Measurements from ENCODE around the gene ZFP42. TPM values are rescaled to one million over a fixed set of nuclear protein-coding genes. Genes with fewer than 3 reads are reported as not detected.

The ZFP42 gene
- not detected for total RNA-seq

- no peak for DNase-seq (ENCODE audit: low spot score in 2 of 2)
- H3K27ac ChIP-seq = no peak within 1 kb of the TSS
- H3K36me3 ChIP-seq = no peaks in the 10 kb centered on the region
- no peaks in the 10 kb centered on the region for H3K4me1 ChIP-seq
- intact Hi-C loops (cut with DNase I) = no loop called here
- H3K9me3 ChIP-seq = no peaks in the 10 kb centered on the region
- no peak within 1 kb of the TSS for H3K4me3 ChIP-seq
- TF ChIP-seq CTCF (IDR thresholded peaks at IDR 0.05) = no peak
- no peaks in the 10 kb centered on the region for H3K27me3 ChIP-seq
Measured at GRCh38 chr4:187995322-187996207, at the start of gene ZFP42. Gene ZFP42 (plus strand): TSS chr4:187995771. CDS start chr4:188002808, 7,037 bp downstream.

GRCh38 chr4:187961171-187961570 is 34.4 kb upstream of the ZFP42 start:
- Histone ChIP-seq H3K9me3 (no peaks in the 10 kb centered on the region), H3K4me3 (no peak overlapping the region), H3K36me3 (no peaks in the 10 kb centered on the region), H3K4me1 (peaks cover 0 to 5% of the 10 kb centered on the region in 2 donors), H3K27me3 (no peaks in the 10 kb centered on the region), H3K27ac (no peak overlapping the region)
- no peak for TF ChIP-seq CTCF (IDR thresholded peaks at IDR 0.05)
- no peak for DNase-seq (ENCODE audit: low spot score in 2 of 2)
- intact Hi-C loops (cut with DNase I) = no loop called here

- no peak overlapping the region for H3K4me3 ChIP-seq
- no peak for TF ChIP-seq CTCF (IDR thresholded peaks at IDR 0.05)
- peaks cover 0 to 5% of the 10 kb centered on the region in 2 donors for H3K4me1 ChIP-seq
- H3K27me3 ChIP-seq = no peaks in the 10 kb centered on the region
- no peak overlapping the region for H3K27ac ChIP-seq
- no peak for DNase-seq (ENCODE audit: low spot score in 2 of 2)
- no peaks in the 10 kb centered on the region for H3K36me3 ChIP-seq
- intact Hi-C loops (cut with DNase I) = no loop called here
- H3K9me3 ChIP-seq = no peaks in the 10 kb centered on the region
Measured at GRCh38 chr4:187961961-187962360, 33.6 kb upstream of the ZFP42 start.

- Histone ChIP-seq H3K36me3 (no peaks in the 10 kb centered on the region), H3K27ac (no peak overlapping the region), H3K4me1 (peaks cover 0 to 5% of the 10 kb centered on the region in 2 donors), H3K9me3 (no peaks in the 10 kb centered on the region), H3K27me3 (no peaks in the 10 kb centered on the region), H3K4me3 (no peak overlapping the region)
- intact Hi-C loops (cut with DNase I) = no loop called here
- no peak for TF ChIP-seq CTCF (IDR thresholded peaks at IDR 0.05)
- no peak for DNase-seq (ENCODE audit: low spot score in 2 of 2)
Measured at GRCh38 chr4:187962926-187963325, 32.6 kb upstream of the ZFP42 start.

- H3K4me1 ChIP-seq = peaks cover 0 to 5% of the 10 kb centered on the region in 2 donors
- no peaks in the 10 kb centered on the region for H3K36me3 ChIP-seq
- H3K4me3 ChIP-seq = no peak overlapping the region
- TF ChIP-seq CTCF (IDR thresholded peaks at IDR 0.05) = no peak
- H3K9me3 ChIP-seq = no peaks in the 10 kb centered on the region
- intact Hi-C loops (cut with DNase I) = no loop called here
- no peaks in the 10 kb centered on the region for H3K27me3 ChIP-seq
- H3K27ac ChIP-seq = no peak overlapping the region
- no peak for DNase-seq (ENCODE audit: low spot score in 2 of 2)
Measured at GRCh38 chr4:187965726-187966125, 29.8 kb upstream of the ZFP42 start.

All from ascending aorta (tissue), 2 donors.